B cell (primary cell): ENCODE data around the gene ABCG1. TPM values are rescaled to one million over a fixed set of nuclear protein-coding genes. Genes with fewer than 3 reads are reported as not detected.

Experiments
- ATAC-seq: fragments of 200-7000 bp; cut with Tn5 transposase; one replicate; pipeline ENCODE4 v1.10.0; 2021; ENCODE audit warnings: low read depth, mild to moderate bottlenecking, moderate number of reproducible peaks, moderate library complexity
- CTCF ChIA-PET: fragments of 350-600 bp; sonication (Branson Sonifier 250); formaldehyde crosslinking; loops from one replicate; lab custom pipeline; 2021; ENCODE audit warnings: antibody characterized with exemption, inconsistent platforms; lab: Charles Lee
- POLR2A ChIA-PET: fragments of 350-600 bp; sonication (Branson Sonifier 250); formaldehyde crosslinking; loops from one replicate; lab custom pipeline; 2021; ENCODE audit warnings: antibody characterized with exemption; lab: Charles Lee
- DNase-seq: peaks from one replicate; pipeline ENCODE4 v3.0.0; 2013
- H2AFZ ChIP-seq: 2 replicates; pipeline ENCODE4 v1.6.1; 2012; ENCODE audit warnings: mild to moderate bottlenecking, low read depth, low read length; ENCODE audit not compliant: insufficient read depth, poor library complexity, severe bottlenecking
- H3K27ac ChIP-seq, 2 donors: 1 replicate in 1 of 2; 2 replicates in 1 of 2; pipeline ENCODE4 v1.5.1; 2012 to 2013; ENCODE audit warnings: low read length in 2 of 2, mild to moderate bottlenecking in 2 of 2, moderate library complexity in 1 of 2
- H3K27me3 ChIP-seq, 4 experiments: fragments of 200-600 bp in 1 of 4; sonication (generic) in 1 of 4; replicated peaks in 1 of 4; 1 replicate in 2 of 4; 2 replicates in 2 of 4; pipeline versions ENCODE4 v1.6.1 to v1.7.0; 2013 to 2016; ENCODE audit warnings: low read length in 3 of 4, mild to moderate bottlenecking in 2 of 4, mixed read lengths in 1 of 4, moderate library complexity in 1 of 4; ENCODE audit not compliant: insufficient read depth in 4 of 4, control insufficient read depth in 3 of 4; ENCODE audit errors: control extremely low read depth in 1 of 4
- H3K36me3 ChIP-seq, 2 experiments: replicated peaks in 1 of 2; 1 replicate in 1 of 2; 2 replicates in 1 of 2; pipeline versions ENCODE4 v1.6.1 to v1.7.1; 2013; ENCODE audit warnings: low read length in 1 of 2; ENCODE audit not compliant: insufficient read depth in 2 of 2, control insufficient read depth in 1 of 2; ENCODE audit errors: control extremely low read depth in 1 of 2, extremely low read depth in 1 of 2
- H3K4me1 ChIP-seq, 2 donors: fragments of 200-600 bp in 1 of 2; sonication (generic) in 1 of 2; 1 replicate in 1 of 2; 2 replicates in 1 of 2; pipeline versions ENCODE4 v1.5.1 to v1.6.1; 2013 to 2017; ENCODE audit warnings: low read length in 2 of 2; ENCODE audit not compliant: control insufficient read depth in 2 of 2, insufficient read depth in 2 of 2
- H3K4me2 ChIP-seq: replicated peaks from 2 replicates; pipeline ENCODE3; 2012; ENCODE audit warnings: mild to moderate bottlenecking, low read depth, low read length; ENCODE audit not compliant: poor library complexity, severe bottlenecking
- H3K4me3 ChIP-seq, 5 experiments: fragments of 200-600 bp in 1 of 5; sonication (generic) in 1 of 5; 1 replicate in 3 of 5; 2 replicates in 2 of 5; pipeline versions ENCODE4 v1.5.1 to v1.7.0; 2011 to 2016; ENCODE audit warnings: low read length in 4 of 5, mild to moderate bottlenecking in 4 of 5, low read depth in 2 of 5, control low read depth in 1 of 5, moderate library complexity in 1 of 5; ENCODE audit not compliant: insufficient read depth in 1 of 5; ENCODE audit errors: control extremely low read depth in 1 of 5, extremely low read depth in 1 of 5
- H3K79me2 ChIP-seq: fragments of 200-600 bp; sonication (generic); one replicate; pipeline ENCODE4 v1.6.0; 2016; ENCODE audit warnings: low read length; ENCODE audit not compliant: control insufficient read depth, insufficient read depth
- H3K9ac ChIP-seq: fragments of 200-600 bp; sonication (generic); 2 replicates; pipeline ENCODE4 v1.6.1; 2017; ENCODE audit warnings: mild to moderate bottlenecking, low read length, moderate library complexity
- H3K9me3 ChIP-seq, 3 donors: one replicate each; pipeline versions ENCODE4 v1.6.1 to v1.7.1; 2013; ENCODE audit warnings: low read length in 2 of 3; ENCODE audit not compliant: control insufficient read depth in 2 of 3, insufficient read depth in 1 of 3; ENCODE audit errors: control extremely low read depth in 1 of 3
- H4K20me1 ChIP-seq: 2 replicates; pipeline ENCODE4 v1.6.0; 2012; ENCODE audit warnings: mild to moderate bottlenecking, low read length; ENCODE audit not compliant: insufficient read depth, control insufficient read depth, poor library complexity, severe bottlenecking
- H3K27ac Mint-ChIP-seq: one replicate; pipeline ENCODE4 v1.8.0; 2021; ENCODE audit warnings: mixed read lengths
- H3K27me3 Mint-ChIP-seq: one replicate; pipeline ENCODE4 v1.8.0; 2021; ENCODE audit warnings: mixed read lengths
- H3K4me1 Mint-ChIP-seq: one replicate; pipeline ENCODE4 v1.8.0; 2021; ENCODE audit warnings: mixed read lengths
- H3K4me3 Mint-ChIP-seq: one replicate; pipeline ENCODE4 v1.8.0; 2021; ENCODE audit warnings: mixed read lengths
- H3K9me3 Mint-ChIP-seq: one replicate; pipeline ENCODE4 v1.8.0; 2022; ENCODE audit warnings: mixed read lengths; ENCODE audit not compliant: insufficient read depth
- CTCF ChIP-seq: fragments of 200-600 bp; IDR thresholded peaks from one replicate; pipeline ENCODE4 v1.8.0; 2022; ENCODE audit warnings: antibody characterized with exemption, mild to moderate bottlenecking
- EZH2 ChIP-seq: IDR thresholded peaks from 2 replicates; pipeline ENCODE4 v1.6.1; 2012; ENCODE audit warnings: borderline replicate concordance, low read depth, mild to moderate bottlenecking, moderate library complexity, low read length; ENCODE audit not compliant: insufficient read depth, poor library complexity, severe bottlenecking
- WGBS: methylation state at CpG from one replicate; pipeline ENCODE4 v1.1.5; 2013; ENCODE audit warnings: missing lambda C conversion rate; ENCODE audit not compliant: insufficient coverage; 5-methylcytosine and 5-hydroxymethylcytosine counted together
- intact Hi-C: fragments of 100-400 bp; cut with micrococcal nuclease; formaldehyde crosslinking; loops from one replicate; pipeline ENCODE4 v1.10.0; 2022
- polyA plus RNA-seq: library from polyadenylated mRNA; depleted of rRNA; stranded (reverse); fragments of >200 nt; gene quantifications from 2 replicates; pipeline ENCODE4 v1.2.3, GENCODE V29; 2012
- total RNA-seq, 2 donors: library from RNA; stranded (reverse); fragments of 120-200 nt in 1 of 2; gene quantifications; 1 replicate in 1 of 2; 2 replicates in 1 of 2; pipeline versions ENCODE4 v1.2.3 to v1.2.4, GENCODE V29; 2013 to 2022

ABCG1 gene
- total and polyA plus RNA-seq, 2 donors (not counting 1 experiment from before 2014, with no cell fraction given) = 8.7 to 27.5 TPM

- ChIA-PET POLR2A (interaction anchor here (0.9 to 1.9 kb wide), 2 partner anchors 8 to 14 kb away, joined by 3 to 5 read pairs; no protein-coding TSS in a partner anchor), CTCF (interaction anchor here (1.0 to 2.0 kb wide), 6 partner anchors 8 to 89 kb away, joined by 3 to 10 read pairs (median 4); no protein-coding TSS in a partner anchor)
- Mint-ChIP-seq H3K4me1 (peaks cover 76% of the 10 kb centered on the region), H3K27me3 (no peaks in the 10 kb centered on the region), H3K27ac (no peak overlapping the region), H3K9me3 (no peaks in the 10 kb centered on the region), H3K4me3 (no peak overlapping the region)
- no peak overlapping the region for H3K4me3 ChIP-seq
- no peak for TF ChIP-seq EZH2
- TF ChIP-seq CTCF = no peak
- H3K36me3 ChIP-seq = peaks cover 0 to 8% of the 10 kb centered on the region in 2 experiments
- intact Hi-C loops = no loop called here
- peaks cover 54% of the 10 kb centered on the region for H3K79me2 ChIP-seq
- H3K27me3 ChIP-seq = no peaks in the 10 kb centered on the region
- peaks cover 94% of the 10 kb centered on the region for H4K20me1 ChIP-seq
- 97% methylated on average over 9 of the region's 11 CpGs for WGBS
- no peak overlapping the region for H3K4me2 ChIP-seq
- no peak overlapping the region for H3K9ac ChIP-seq
- peaks cover 48 to 73% of the 10 kb centered on the region in 2 donors for H3K4me1 ChIP-seq
- H3K9me3 ChIP-seq = peaks cover 0 to 4% (median 0%) of the 10 kb centered on the region in 3 donors
- ATAC-seq (no peak), DNase-seq (no peak)
- no peak overlapping the region for H2AFZ ChIP-seq
- H3K27ac ChIP-seq = no peak overlapping the region
These were observed 33.9 kb downstream of the ABCG1 start for GRCh38 chr21:42252778-42253340.

- ChIA-PET CTCF (interaction anchor here (1.0 to 4.2 kb wide), 7 partner anchors 9 to 283 kb away, joined by 3 to 21 read pairs (median 5); no protein-coding TSS in a partner anchor), POLR2A (interaction anchor here (1.9 kb wide), 1 partner anchor 15 kb away, joined by 5 read pairs; no protein-coding TSS in a partner anchor)
- Histone ChIP-seq H3K27me3 (no peaks in the 10 kb centered on the region), H3K9ac (no peak overlapping the region), H3K79me2 (peaks cover 60% of the 10 kb centered on the region), H3K9me3 (peaks cover 0 to 3% (median 0%) of the 10 kb centered on the region in 3 donors), H2AFZ (no peak overlapping the region), H3K27ac (no peak overlapping the region), H3K4me1 (peaks cover 48 to 71% of the 10 kb centered on the region in 2 donors), H4K20me1 (peaks cover 94% of the 10 kb centered on the region), H3K4me3 (no peak overlapping the region), H3K36me3 (peaks cover 0 to 8% of the 10 kb centered on the region in 2 experiments), H3K4me2 (no peak overlapping the region)
- TF ChIP-seq CTCF (no peak), EZH2 (no peak)
- Mint-ChIP-seq H3K27ac (no peak overlapping the region), H3K4me3 (no peak overlapping the region), H3K9me3 (no peaks in the 10 kb centered on the region), H3K4me1 (peaks cover 76% of the 10 kb centered on the region), H3K27me3 (no peaks in the 10 kb centered on the region)
- 86% methylated on average over 8 of the region's 8 CpGs for WGBS
- intact Hi-C loops = no loop called here
- no peak for DNase-seq
- ATAC-seq = no peak
These were observed 34.5 kb downstream of the ABCG1 start for GRCh38 chr21:42253466-42253865.
